ENCODE measurements around the gene PCDH17.
A peak's percentile ranks its signal among the peaks of the same experiment; 100 is the strongest.

The PCDH17 gene

GRCh38 chr13:57631596-57632275 is at the start of gene PCDH17:
Gene PCDH17, plus strand, starts transcription at chr13:57631744. Its CDS starts 803 bp downstream, at chr13:57632547.
- peak; percentile 11 for DNase-seq (ENCODE audit: low spot score)

- no peak for DNase-seq (ENCODE audit: low spot score)
These were observed 49.5 kb upstream of the PCDH17 start for GRCh38 chr13:57582032-57582431.

GRCh38 chr13:57583529-57583928 is 48.0 kb upstream of the PCDH17 start:
- no peak for DNase-seq (ENCODE audit: low spot score)

GRCh38 chr13:57588639-57589038 is 42.9 kb upstream of the PCDH17 start:
- no peak for DNase-seq (ENCODE audit: low spot score)

- no peak for DNase-seq (ENCODE audit: low spot score)
These were observed 35.8 kb upstream of the PCDH17 start for GRCh38 chr13:57595775-57596174.

GRCh38 chr13:57601536-57601935 is 30.0 kb upstream of the PCDH17 start:
- no peak for DNase-seq (ENCODE audit: low spot score)

- DNase-seq (ENCODE audit: low spot score): no peak
These were observed 27.1 kb upstream of the PCDH17 start for GRCh38 chr13:57604442-57604841.

- DNase-seq (ENCODE audit: low spot score): no peak
These were observed 19.6 kb upstream of the PCDH17 start for GRCh38 chr13:57611969-57612368.

- DNase-seq (ENCODE audit: low spot score): no peak
These were observed 19.0 kb upstream of the PCDH17 start for GRCh38 chr13:57612568-57612967.

GRCh38 chr13:57624565-57625435 is 6.7 kb upstream of the PCDH17 start:
- DNase-seq (ENCODE audit: low spot score): peak; percentile 52

GRCh38 chr13:57627663-57628062 is 3.9 kb upstream of the PCDH17 start:
- peak; percentile 4 for DNase-seq (ENCODE audit: low spot score)

GRCh38 chr13:57629391-57629804 is 2.1 kb upstream of the PCDH17 start:
- DNase-seq (ENCODE audit: low spot score): no peak

- peak; percentile 70 for DNase-seq (ENCODE audit: low spot score)
These were observed 1.7 kb upstream of the PCDH17 start for GRCh38 chr13:57629821-57630235.

- DNase-seq (ENCODE audit: low spot score): peak; percentile 3
These were observed 616 bp upstream of the PCDH17 start for GRCh38 chr13:57630661-57631595.

- DNase-seq (ENCODE audit: low spot score): no peak
These were observed 964 bp downstream of the PCDH17 start for GRCh38 chr13:57632276-57633140.

GRCh38 chr13:57633141-57633949 is 1.8 kb downstream of the PCDH17 start:
- no peak for DNase-seq (ENCODE audit: low spot score)

- DNase-seq (ENCODE audit: low spot score): no peak
These were observed 2.6 kb downstream of the PCDH17 start for GRCh38 chr13:57633950-57634838.

GRCh38 chr13:57634839-57635165 is 3.3 kb downstream of the PCDH17 start:
- no peak for DNase-seq (ENCODE audit: low spot score)

- no peak for DNase-seq (ENCODE audit: low spot score)
These were observed 4.1 kb downstream of the PCDH17 start for GRCh38 chr13:57635541-57636085.

Data from AG08395 (cell line).